GM21381 (cell line): ENCODE results near the gene STH.

Experiments
- ATAC-seq: cut with Tn5 transposase; IDR thresholded peaks from one replicate; pipeline ENCODE4 v1.9.1; 2021; ENCODE audit warnings: mild to moderate bottlenecking, moderate library complexity; ENCODE audit not compliant: unreplicated experiment

STH gene

DNA sequence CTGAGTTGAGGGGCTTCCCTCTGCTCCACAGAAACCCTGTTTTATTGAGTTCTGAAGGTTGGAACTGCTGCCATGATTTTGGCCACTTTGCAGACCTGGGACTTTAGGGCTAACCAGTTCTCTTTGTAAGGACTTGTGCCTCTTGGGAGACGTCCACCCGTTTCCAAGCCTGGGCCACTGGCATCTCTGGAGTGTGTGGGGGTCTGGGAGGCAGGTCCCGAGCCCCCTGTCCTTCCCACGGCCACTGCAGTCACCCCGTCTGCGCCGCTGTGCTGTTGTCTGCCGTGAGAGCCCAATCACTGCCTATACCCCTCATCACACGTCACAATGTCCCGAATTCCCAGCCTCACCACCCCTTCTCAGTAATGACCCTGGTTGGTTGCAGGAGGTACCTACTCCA is 26.0 kb downstream of the STH start:
- no peak for ATAC-seq

DNA sequence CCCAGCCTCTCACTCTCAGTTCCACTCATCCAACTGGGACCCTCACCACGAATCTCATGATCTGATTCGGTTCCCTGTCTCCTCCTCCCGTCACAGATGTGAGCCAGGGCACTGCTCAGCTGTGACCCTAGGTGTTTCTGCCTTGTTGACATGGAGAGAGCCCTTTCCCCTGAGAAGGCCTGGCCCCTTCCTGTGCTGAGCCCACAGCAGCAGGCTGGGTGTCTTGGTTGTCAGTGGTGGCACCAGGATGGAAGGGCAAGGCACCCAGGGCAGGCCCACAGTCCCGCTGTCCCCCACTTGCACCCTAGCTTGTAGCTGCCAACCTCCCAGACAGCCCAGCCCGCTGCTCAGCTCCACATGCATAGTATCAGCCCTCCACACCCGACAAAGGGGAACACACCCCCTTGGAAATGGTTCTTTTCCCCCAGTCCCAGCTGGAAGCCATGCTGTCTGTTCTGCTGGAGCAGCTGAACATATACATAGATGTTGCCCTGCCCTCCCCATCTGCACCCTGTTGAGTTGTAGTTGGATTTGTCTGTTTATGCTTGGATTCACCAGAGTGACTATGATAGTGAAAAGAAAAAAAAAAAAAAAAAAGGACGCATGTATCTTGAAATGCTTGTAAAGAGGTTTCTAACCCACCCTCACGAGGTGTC is 26.6 kb downstream of the STH start:
- ATAC-seq = no peak

DNA sequence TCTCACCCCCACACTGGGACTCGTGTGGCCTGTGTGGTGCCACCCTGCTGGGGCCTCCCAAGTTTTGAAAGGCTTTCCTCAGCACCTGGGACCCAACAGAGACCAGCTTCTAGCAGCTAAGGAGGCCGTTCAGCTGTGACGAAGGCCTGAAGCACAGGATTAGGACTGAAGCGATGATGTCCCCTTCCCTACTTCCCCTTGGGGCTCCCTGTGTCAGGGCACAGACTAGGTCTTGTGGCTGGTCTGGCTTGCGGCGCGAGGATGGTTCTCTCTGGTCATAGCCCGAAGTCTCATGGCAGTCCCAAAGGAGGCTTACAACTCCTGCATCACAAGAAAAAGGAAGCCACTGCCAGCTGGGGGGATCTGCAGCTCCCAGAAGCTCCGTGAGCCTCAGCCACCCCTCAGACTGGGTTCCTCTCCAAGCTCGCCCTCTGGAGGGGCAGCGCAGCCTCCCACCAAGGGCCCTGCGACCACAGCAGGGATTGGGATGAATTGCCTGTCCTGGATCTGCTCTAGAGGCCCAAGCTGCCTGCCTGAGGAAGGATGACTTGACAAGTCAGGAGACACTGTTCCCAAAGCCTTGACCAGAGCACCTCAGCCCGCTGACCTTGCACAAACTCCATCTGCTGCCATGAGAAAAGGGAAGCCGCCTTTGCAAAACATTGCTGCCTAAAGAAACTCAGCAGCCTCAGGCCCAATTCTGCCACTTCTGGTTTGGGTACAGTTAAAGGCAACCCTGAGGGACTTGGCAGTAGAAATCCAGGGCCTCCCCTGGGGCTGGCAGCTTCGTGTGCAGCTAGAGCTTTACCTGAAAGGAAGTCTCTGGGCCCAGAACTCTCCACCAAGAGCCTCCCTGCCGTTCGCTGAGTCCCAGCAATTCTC is 27.4 kb downstream of the STH start:
- no peak for ATAC-seq

DNA sequence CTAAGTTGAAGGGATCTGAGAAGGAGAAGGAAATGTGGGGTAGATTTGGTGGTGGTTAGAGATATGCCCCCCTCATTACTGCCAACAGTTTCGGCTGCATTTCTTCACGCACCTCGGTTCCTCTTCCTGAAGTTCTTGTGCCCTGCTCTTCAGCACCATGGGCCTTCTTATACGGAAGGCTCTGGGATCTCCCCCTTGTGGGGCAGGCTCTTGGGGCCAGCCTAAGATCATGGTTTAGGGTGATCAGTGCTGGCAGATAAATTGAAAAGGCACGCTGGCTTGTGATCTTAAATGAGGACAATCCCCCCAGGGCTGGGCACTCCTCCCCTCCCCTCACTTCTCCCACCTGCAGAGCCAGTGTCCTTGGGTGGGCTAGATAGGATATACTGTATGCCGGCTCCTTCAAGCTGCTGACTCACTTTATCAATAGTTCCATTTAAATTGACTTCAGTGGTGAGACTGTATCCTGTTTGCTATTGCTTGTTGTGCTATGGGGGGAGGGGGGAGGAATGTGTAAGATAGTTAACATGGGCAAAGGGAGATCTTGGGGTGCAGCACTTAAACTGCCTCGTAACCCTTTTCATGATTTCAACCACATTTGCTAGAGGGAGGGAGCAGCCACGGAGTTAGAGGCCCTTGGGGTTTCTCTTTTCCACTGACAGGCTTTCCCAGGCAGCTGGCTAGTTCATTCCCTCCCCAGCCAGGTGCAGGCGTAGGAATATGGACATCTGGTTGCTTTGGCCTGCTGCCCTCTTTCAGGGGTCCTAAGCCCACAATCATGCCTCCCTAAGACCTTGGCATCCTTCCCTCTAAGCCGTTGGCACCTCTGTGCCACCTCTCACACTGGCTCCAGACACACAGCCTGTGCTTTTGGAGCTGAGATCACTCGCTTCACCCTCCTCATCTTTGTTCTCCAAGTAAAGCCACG is 28.3 kb downstream of the STH start:
- ATAC-seq = no peak

DNA sequence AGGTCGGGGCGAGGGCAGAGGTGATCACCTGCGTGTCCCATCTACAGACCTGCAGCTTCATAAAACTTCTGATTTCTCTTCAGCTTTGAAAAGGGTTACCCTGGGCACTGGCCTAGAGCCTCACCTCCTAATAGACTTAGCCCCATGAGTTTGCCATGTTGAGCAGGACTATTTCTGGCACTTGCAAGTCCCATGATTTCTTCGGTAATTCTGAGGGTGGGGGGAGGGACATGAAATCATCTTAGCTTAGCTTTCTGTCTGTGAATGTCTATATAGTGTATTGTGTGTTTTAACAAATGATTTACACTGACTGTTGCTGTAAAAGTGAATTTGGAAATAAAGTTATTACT is 28.9 kb downstream of the STH start:
- ATAC-seq = no peak

DNA sequence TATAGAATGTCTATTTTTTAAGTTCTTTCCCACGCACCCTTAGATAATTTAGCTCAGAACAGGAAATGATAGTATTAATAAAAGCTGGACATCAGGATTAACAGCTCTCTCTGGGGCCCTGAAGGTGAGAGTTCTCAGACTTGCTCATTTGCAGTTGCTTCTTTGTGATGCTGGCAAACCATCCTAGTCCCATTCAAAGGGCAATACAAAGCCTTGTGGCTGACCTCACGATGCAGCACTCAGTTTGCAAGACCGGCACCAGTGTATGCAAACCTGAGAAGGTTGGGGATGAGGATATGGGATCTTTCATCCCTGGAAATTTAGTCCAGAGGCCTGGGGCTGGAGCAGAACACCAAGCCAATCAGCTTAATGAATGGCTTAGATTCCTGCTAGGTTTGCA is 29.3 kb downstream of the STH start:
- ATAC-seq = no peak

DNA sequence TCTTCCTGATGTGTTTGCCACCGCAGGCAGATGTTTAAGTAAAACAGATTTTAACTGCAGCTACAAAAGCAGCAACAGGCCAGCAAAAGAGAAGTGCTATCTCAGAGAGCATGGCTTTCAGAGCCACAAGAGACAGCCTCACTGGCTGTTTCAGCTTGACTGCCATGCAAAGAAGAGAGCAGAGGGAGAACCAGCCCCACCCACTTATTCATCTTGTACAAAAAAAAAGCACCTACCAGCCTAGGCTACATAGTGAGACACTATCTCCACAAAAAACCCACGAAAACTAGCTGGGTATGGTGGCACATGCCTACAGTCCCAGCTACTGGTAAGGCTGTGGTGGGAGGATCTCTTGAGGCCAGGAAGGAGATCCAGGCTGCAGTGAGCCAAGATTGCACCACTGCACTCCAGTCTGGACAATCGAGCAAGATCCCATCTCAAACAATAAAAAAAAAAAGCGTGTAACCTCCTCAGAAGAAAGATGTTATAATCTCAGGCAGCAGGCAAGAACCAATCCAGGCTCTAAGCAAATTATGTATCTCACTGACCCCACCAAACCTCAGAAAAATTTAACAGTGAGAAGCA is 30.0 kb downstream of the STH start:
- ATAC-seq = no peak

DNA sequence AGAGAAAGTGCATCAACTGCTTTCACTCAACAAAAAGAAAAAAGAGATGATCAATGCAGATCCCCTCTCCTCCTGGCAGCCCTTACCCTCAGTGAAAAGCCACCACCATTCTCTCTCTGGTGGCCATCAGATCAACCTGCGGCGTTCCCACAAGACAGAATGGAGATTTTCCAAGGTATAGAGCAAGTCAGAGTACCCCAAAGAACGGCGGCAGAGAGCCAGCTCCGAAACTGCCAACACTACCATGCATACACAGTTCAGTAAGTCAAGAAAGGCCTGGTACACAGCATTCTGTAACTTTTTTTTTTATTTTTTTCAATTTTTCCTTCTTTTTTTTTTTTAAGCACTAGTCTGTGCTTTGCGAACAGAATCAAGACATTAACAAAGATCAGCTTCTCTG is 30.6 kb downstream of the STH start:
- ATAC-seq = no peak

DNA sequence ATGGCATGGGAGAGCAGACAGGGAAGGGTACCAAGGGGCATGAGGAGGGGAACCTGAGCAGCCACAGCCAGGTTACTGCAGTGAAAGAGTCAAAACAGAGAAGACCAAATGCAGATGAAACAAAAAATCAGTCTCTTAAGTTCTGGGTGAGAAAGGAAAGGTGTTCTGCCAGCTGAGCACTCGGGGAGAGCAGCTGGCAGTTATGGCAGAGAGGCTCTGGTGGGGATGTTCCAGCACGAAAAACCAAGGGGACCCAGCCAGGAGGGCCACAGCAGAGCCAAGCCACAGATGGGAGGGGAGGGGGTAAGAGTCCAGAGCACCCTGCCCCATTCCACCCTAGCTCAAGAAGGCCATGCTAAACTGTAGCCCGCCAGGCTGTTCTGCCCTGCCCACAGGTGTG is 31.7 kb downstream of the STH start:
- no peak for ATAC-seq

DNA sequence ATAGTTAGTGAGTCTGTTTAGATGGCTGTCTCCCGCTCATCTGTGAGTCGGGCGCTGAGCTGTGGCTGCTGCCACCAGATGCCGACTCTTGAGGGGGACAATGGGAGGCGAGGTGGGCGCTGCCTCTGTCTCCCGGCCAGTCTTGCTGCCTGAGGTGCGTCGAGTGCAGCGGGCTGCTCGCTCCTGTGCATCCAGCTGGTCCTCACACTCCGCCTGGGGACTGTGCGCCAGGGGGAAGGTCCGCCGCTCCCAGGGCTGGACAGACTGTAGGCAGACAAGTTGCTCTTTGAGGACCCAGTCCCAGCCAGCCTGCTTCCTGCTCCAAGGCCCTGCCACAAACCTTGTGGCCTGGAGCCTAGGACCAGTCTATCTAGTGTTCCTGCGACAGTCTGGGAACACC is 32.4 kb downstream of the STH start:
- ATAC-seq = no peak

DNA sequence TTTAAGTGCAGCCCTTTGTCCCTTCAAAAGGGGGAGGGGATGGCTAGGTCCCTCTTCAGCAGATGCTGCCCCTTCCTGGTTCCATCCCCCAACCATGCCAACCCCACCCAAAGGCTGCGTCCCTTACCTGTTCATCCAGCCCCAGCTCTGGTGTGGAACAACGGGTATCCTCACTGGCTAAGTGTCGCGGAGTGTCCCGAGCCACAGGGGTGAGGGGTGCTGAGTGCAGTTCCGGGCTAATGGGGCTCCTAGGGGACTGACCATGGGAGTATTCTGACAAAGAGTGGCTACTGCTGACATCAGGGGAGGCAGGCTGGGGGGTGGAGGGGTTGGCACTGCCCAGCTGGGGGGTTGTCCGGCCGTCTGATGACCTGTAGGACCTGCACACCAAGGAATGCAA is 32.9 kb downstream of the STH start:
- no peak for ATAC-seq

DNA sequence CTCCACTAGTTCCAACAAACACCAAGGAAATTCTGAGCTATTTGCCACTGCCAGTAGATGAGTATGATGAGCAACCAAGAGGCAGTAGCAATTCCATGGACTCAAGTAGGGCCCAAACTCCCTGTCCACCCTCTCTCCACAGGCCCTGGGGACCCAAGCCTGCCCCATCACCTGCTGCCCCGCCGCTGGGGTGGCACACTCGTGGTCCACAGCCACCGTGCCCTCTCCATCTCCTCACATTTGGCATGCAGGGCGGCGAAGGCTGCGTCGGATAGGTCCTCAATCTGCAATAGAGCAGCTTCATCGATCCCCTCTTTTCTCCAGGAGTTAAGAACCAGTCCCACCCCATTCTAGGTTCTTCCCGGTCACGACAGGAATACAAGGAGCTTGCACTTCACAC is 33.9 kb downstream of the STH start:
- no peak for ATAC-seq

DNA sequence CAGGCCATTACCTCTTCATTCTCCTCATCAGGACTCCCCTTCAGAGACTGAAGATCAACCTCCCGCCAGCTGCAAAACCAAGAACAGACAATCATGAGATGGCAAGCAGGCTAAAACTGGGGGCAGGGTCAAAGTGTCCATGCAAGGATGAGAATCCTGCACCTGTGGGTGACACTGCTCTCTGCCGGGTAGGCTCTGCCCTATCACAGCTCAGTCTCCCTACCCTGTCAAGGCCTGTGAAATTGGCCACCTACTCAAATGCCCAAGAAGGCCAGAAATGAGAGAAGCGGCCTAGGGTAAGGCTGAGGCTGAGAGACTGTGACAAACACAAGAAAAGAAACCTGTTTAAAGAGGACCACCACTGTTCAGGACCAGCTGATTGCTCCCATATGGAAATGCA is 34.3 kb downstream of the STH start:
- no peak for ATAC-seq

DNA sequence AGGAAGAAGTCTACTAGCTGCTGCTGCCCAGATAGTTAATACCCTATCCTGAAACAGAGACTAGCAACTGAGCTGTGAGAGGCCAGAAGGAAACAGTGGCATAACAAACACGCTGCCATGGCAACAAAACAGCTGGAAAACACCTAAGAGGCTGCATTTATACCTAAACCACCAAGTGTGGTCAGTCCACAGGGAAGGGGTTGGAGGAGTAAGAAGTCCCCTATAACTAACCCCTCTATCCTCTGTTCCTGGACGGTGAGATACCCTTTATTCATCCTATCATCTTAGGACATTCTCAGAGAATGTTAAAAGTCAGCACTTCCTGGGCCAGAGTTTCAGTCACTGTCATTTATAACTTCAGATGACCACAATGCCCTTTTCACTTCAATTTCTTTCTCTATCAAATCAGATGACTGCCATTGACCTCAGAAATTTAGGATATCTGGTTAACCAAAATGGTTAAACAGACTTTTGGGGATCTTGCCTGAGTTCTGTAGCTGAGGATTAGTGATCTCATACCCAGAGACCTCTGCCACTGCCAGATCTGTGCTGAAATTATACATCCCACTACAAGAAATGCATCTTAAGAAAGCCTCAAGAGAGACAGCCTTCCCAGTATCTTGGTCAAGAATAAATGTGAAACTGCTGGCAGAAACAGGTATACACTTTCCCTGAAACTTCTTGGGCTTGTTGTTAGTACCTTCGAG is 36.2 kb downstream of the STH start:
- ATAC-seq = no peak

DNA sequence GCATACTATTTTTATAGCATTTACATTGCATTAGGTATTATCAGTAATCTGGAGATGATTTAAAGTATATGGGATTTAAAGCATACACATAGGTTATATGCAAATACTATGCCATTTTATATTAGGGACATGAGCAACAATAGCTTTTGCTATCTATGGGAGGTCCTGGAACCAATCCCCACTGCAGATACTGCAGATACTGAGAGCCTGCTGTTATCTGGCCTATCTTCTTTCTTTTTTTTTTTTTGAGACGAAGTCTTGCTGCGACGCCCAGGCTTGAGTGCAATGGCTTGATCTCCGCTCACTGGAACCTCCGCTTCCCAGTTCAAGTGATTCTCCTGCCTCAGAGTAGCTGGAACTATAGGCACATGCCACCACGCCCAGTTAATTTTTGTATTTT is 37.4 kb downstream of the STH start:
- no peak for ATAC-seq

DNA sequence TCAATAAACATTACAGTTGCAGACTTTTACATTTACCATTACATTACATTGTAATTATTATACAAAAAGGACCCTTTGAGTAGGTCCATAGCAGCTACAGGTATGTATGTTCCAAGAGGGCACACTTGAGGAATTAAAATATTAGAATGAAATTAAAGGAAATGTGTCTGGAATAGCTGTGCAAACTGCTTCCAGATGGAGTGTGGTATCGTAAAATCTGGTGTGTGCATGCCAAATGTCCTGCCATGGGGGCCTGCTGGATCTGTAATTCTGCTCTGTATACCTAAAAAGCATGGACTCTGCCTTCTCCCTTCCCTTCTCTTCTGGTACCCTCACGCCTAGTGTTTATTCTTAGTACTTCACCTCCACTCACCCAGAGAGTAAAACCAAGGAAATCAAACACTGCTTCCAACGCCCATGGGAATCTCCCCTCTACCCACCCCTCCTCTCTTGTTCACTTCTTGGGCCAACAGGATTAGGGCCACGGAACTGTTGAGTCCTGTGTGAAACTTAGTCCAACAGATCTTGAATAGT is 38.7 kb downstream of the STH start:
- no peak for ATAC-seq

DNA sequence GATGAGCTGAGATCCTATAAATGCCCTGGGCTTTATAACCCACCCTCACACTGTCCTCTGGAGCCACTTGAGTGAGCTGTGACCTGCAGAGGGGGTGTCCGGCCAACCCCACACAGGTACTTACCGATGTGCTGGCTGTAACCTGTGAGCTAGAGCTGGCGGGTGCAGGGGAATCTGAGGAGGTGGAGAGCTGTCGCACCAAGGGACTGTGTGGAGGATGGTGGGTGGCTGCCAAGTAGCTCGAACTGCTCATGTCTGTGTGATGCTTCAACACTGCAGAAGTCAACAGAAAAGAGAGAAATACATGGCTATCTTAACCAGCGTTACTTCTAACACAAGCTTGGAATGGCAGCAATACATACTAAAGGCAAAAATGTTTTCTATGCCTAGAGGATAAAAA is 39.4 kb downstream of the STH start:
- ATAC-seq = no peak

DNA sequence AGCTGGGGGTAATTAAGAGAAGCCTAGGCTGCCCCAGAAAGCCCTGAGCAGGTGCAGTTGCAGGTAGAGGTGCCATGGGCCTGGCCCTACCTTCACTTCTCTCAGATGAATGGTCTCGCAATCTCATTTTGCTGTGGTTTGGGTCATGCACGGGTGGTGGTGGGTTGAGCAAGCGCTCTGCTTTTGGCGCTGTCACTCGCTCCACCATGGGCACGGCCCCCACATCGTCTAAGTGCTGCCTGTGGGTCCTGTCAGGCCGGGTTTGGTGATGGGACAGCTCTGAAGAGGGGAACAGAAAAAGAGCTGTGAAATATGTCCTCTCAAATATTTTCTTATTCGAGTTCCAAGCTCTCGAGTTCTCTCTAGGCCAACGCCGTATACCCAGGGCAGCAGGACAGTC is 39.9 kb downstream of the STH start:
- no peak for ATAC-seq

DNA sequence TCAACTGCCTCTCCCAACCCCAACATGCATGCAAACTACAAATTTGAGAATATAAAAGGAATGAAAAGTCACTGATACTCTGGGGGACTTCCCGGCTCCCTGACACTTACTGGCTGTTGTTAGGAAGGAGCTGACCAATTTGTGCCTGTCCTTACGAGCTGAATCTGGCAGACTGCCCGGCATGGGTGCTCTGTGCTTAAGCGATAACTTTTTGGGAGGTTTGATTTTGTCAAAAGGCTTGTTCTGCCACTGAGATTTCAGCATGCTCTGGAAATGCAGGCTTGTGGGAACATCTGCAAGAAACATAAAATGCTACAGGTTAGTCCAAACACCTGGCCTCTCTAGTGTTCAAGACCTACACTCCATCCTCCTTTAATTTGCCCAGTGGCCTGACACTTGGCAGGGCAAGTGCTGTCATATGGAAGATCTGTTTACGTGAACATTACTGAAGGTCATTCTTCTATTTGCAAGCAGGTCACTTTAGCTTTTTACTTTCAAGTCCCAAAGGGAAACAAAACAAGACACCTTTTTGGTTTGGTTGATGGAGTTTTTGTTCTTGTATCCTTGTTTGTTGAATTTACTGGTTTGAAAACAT is 40.6 kb downstream of the STH start:
- ATAC-seq = no peak

DNA sequence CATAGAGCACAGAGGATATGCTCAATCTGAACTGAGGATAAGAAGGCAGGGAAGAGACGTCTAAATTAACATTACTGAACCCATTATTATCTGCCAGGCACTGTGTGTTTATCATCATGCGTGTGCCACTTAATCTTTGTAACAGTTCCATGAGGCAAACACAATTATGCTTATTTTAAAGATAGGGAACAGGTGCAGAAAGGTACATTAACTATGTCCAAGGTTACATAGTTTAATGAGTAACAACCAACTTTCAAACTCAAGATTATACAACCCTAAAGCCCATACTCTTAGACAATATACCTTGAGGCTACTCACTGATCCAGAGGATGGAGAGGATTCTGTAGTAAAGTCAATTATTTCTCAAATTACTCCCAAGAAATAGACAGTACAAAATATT is 43.2 kb downstream of the STH start:
- ATAC-seq = no peak
